SK-N-SH (cell line): ENCODE measurements around the gene BTBD7. TPM values are rescaled to one million over a fixed set of nuclear protein-coding genes. Genes with fewer than 3 reads are reported as not detected.

Experiments used
- CTCF ChIA-PET: fragments of 300-600, 350-600 bp; formaldehyde crosslinking; extraction: SDS; loops from one replicate; lab custom pipeline; 2021; lab: Yijun Ruan, JAX
- POLR2A ChIA-PET: fragments of 350-600 bp; sonication (Branson Sonifier 250); formaldehyde crosslinking; extraction: SDS; loops from one replicate; lab custom pipeline; 2020; ENCODE audit warnings: antibody characterized with exemption, inconsistent platforms; lab: Yijun Ruan, JAX
- DNase-seq: peaks from one replicate; pipeline ENCODE4 v3.0.0; 2012
- H2AFZ ChIP-seq: fragments of 200-600 bp; sonication (generic); 2 replicates; pipeline ENCODE4 v1.8.1; 2016; ENCODE audit warnings: antibody characterized with exemption, mild to moderate bottlenecking, low read depth
- H3F3A ChIP-seq: fragments of 200-600 bp; sonication (generic); replicated peaks from 2 replicates; pipeline ENCODE3; 2016; ENCODE audit warnings: antibody characterized with exemption, mild to moderate bottlenecking; ENCODE audit not compliant: insufficient read depth
- H3K27ac ChIP-seq, 2 experiments: fragments of 200-500 bp in 1 of 2; fragments of 200-600 bp in 1 of 2; sonication (Bioruptor generic) in 1 of 2; sonication (generic), shearing (Covaris generic) in 1 of 2; 2 replicates each; pipeline versions ENCODE4 v1.5.1 to v1.6.1; 2014 to 2016; ENCODE audit warnings: low read depth in 2 of 2, inconsistent platforms in 1 of 2, low read length in 1 of 2, mild to moderate bottlenecking in 1 of 2, mixed read lengths in 1 of 2
- H3K27me3 ChIP-seq: fragments of 200-600 bp; sonication (generic), shearing (Covaris generic); 2 replicates; pipeline ENCODE4 v1.6.1; 2016; ENCODE audit warnings: mixed run types; ENCODE audit not compliant: insufficient read depth
- H3K36me3 ChIP-seq, 2 experiments: fragments of 200-500 bp in 1 of 2; fragments of 200-600 bp in 1 of 2; sonication (Bioruptor generic) in 1 of 2; sonication (generic) in 1 of 2; replicated peaks in 1 of 2; 2 replicates each; pipeline versions ENCODE3 to v1.5.1; 2014 to 2016; ENCODE audit warnings: low read length in 1 of 2, mild to moderate bottlenecking in 1 of 2; ENCODE audit not compliant: insufficient read depth in 2 of 2, control insufficient read depth in 1 of 2
- H3K4me1 ChIP-seq, 2 experiments: fragments of 200-500 bp in 1 of 2; fragments of 200-600 bp in 1 of 2; sonication (Bioruptor generic) in 1 of 2; sonication (generic), shearing (Covaris generic) in 1 of 2; 2 replicates each; pipeline versions ENCODE4 v1.5.1 to v1.6.1; 2014 to 2016; ENCODE audit warnings: low read depth in 1 of 2, low read length in 1 of 2, mixed run types in 1 of 2; ENCODE audit not compliant: insufficient read depth in 2 of 2, control insufficient read depth in 1 of 2
- H3K4me2 ChIP-seq: fragments of 200-600 bp; sonication (generic), shearing (Covaris generic); 2 replicates; pipeline ENCODE4 v1.6.1; 2017; ENCODE audit warnings: mixed run types
- H3K4me3 ChIP-seq, 2 experiments: fragments of 200-500 bp in 1 of 2; fragments of 200-600 bp in 1 of 2; sonication (Bioruptor generic) in 1 of 2; sonication (generic), shearing (Covaris generic) in 1 of 2; 2 replicates each; pipeline versions ENCODE4 v1.5.1 to v1.8.1; 2014 to 2016; ENCODE audit warnings: low read depth in 2 of 2, inconsistent platforms in 1 of 2, low read length in 1 of 2, mild to moderate bottlenecking in 1 of 2, mixed read lengths in 1 of 2, moderate library complexity in 1 of 2
- H3K79me2 ChIP-seq: fragments of 200-600 bp; sonication (generic); 2 replicates; pipeline ENCODE4 v1.8.1; 2017; ENCODE audit warnings: mild to moderate bottlenecking; ENCODE audit not compliant: insufficient read depth
- H3K9ac ChIP-seq: fragments of 200-600 bp; sonication (generic); 2 replicates; pipeline ENCODE4 v1.6.1; 2017; ENCODE audit warnings: mixed run types
- H3K9me2 ChIP-seq: fragments of 200-600 bp; sonication (generic); 2 replicates; pipeline ENCODE4 v1.6.1; 2017; ENCODE audit warnings: mixed run types
- H3K9me3 ChIP-seq: fragments of 200-600 bp; sonication (generic); 2 replicates; pipeline ENCODE4 v1.6.1; 2017; ENCODE audit warnings: mixed run types, mild to moderate bottlenecking, moderate library complexity
- H4K20me1 ChIP-seq: fragments of 200-600 bp; sonication (generic); 2 replicates; pipeline ENCODE4 v1.6.1; 2017; ENCODE audit warnings: mild to moderate bottlenecking, mixed run types; ENCODE audit not compliant: insufficient read depth
- EP300 ChIP-seq, 2 experiments: IDR thresholded peaks; 2 replicates each; pipeline versions ENCODE4 v1.4.0 to v1.6.1; 2012; ENCODE audit warnings: borderline replicate concordance in 1 of 2, low read depth in 1 of 2, low read length in 1 of 2
- EZH2phosphoT487 ChIP-seq: fragments of 200-600 bp; sonication (generic); IDR thresholded peaks from 2 replicates; pipeline ENCODE4 v1.6.1; 2017; ENCODE audit warnings: low read depth, mixed run types, mild to moderate bottlenecking, antibody characterized with exemption, moderate library complexity, borderline replicate concordance
- FOXJ3 ChIP-seq: sonication (generic); formaldehyde crosslinking; IDR thresholded peaks from 2 replicates; pipeline ENCODE4 v1.5.1; 2020; ENCODE audit warnings: mild to moderate bottlenecking, missing genetic modification reagents
- GABPA ChIP-seq: IDR thresholded peaks from 2 replicates; pipeline ENCODE4 v1.4.0; 2012; ENCODE audit warnings: low read depth, mild to moderate bottlenecking
- GATA2 ChIP-seq: sonication (generic); formaldehyde crosslinking; IDR thresholded peaks from 2 replicates; pipeline ENCODE4 v1.5.0; 2020; ENCODE audit warnings: mild to moderate bottlenecking, missing genetic modification reagents
- JUND ChIP-seq: IDR thresholded peaks from 2 replicates; pipeline ENCODE4 v1.4.0; 2012
- NFIC ChIP-seq: IDR thresholded peaks from 2 replicates; pipeline ENCODE4 v1.4.0; 2012; ENCODE audit warnings: borderline replicate concordance
- NRF1 ChIP-seq: IDR thresholded peaks from 2 replicates; pipeline ENCODE4 v1.6.1; 2012; ENCODE audit warnings: low read depth, mild to moderate bottlenecking, low read length
- PBX3 ChIP-seq: IDR thresholded peaks from 2 replicates; pipeline ENCODE4; 2012
- POLR2AphosphoS5 ChIP-seq: IDR thresholded peaks from 2 replicates; pipeline ENCODE4 v1.6.1; 2012; ENCODE audit warnings: low read depth, low read length
- RFX5 ChIP-seq: IDR thresholded peaks from 2 replicates; pipeline ENCODE4 v1.6.1; 2012; ENCODE audit warnings: mild to moderate bottlenecking, improper control_type of control experiment, low read length
- RXRA ChIP-seq: IDR thresholded peaks from 2 replicates; pipeline ENCODE4 v1.4.0; 2012; ENCODE audit warnings: low read depth, mild to moderate bottlenecking, borderline replicate concordance
- SIN3A ChIP-seq: IDR thresholded peaks from 2 replicates; pipeline ENCODE4 v1.6.1; 2012; ENCODE audit warnings: low read depth, mild to moderate bottlenecking, low read length, moderate library complexity, borderline replicate concordance
- SMC3 ChIP-seq: IDR thresholded peaks from 2 replicates; pipeline ENCODE4 v1.6.1; 2012; ENCODE audit warnings: low read depth, low read length, improper control_type of control experiment
- TAF1 ChIP-seq: IDR thresholded peaks from 2 replicates; pipeline ENCODE4 v1.6.1; 2012; ENCODE audit warnings: low read depth, mild to moderate bottlenecking, low read length, moderate library complexity, borderline replicate concordance
- TCF12 ChIP-seq: IDR thresholded peaks from 2 replicates; pipeline ENCODE4 v1.4.0; 2012
- TEAD4 ChIP-seq: IDR thresholded peaks from 2 replicates; pipeline ENCODE4 v1.4.0; 2012; ENCODE audit warnings: mild to moderate bottlenecking, borderline replicate concordance; ENCODE audit not compliant: insufficient read depth
- USF2 ChIP-seq: fragments of 150-350 bp; IDR thresholded peaks from 2 replicates; pipeline ENCODE4 v1.6.1; 2017; ENCODE audit warnings: antibody characterized with exemption, low read length, low read depth, borderline replicate concordance
- ZBTB33 ChIP-seq: IDR thresholded peaks from 2 replicates; pipeline ENCODE4 v1.4.0; 2012; ENCODE audit warnings: low read depth, borderline replicate concordance
- WGBS: methylation state at CpG from one replicate; pipeline ENCODE4 v1.1.6; 2017; ENCODE audit warnings: low lambda C conversion rate; 5-methylcytosine and 5-hydroxymethylcytosine counted together
- polyA plus RNA-seq, 3 experiments: library from polyadenylated mRNA; depleted of rRNA; stranded (reverse); fragments of >200 nt; gene quantifications; 2 replicates each; pipeline ENCODE4 v1.2.3, GENCODE V29; 2012

BTBD7 gene
- polyA plus RNA-seq, 1 of the 3 experiments (the other 2 are of a cell fraction), result 8.6 TPM

- no peak for TF ChIP-seq EZH2phosphoT487
- TF ChIP-seq, all 33 proteins: peak for 0
These were observed 63.3 kb downstream of the BTBD7 start (continued) for GRCh38 chr14:93269341-93270068.

GRCh38 chr14:93268406-93268805, 64.4 kb downstream of the BTBD7 start:
- peaks cover 66% of the 10 kb centered on the region for H3K79me2 ChIP-seq
- peaks cover 3 to 6% of the 10 kb centered on the region in 2 experiments for H3K36me3 ChIP-seq
- no peaks in the 10 kb centered on the region for H3K9me3 ChIP-seq
- ChIA-PET POLR2A (interaction anchor here (0.6 kb wide), 1 partner anchor 83 kb away, joined by 3 read pairs; the partner anchor contains the start of gene LYSET), CTCF (interaction anchor here (1.6 kb wide), 1 partner anchor 30 kb away, joined by 3 read pairs; no protein-coding TSS in a partner anchor)
- 0 out of 2 replicates have a peak, but pooled peaks cover 12% of the 10 kb centered on the region for H4K20me1 ChIP-seq
- no peak overlapping the region for H2AFZ ChIP-seq
- H3F3A ChIP-seq, result no peaks in the 10 kb centered on the region
- TF ChIP-seq POLR2AphosphoS5, result no peak
- no peak for TF ChIP-seq EP300 (IDR thresholded peaks at IDR 0.05; ENCODE audit: borderline replicate concordance in 1 of 2, low read depth in 1 of 2, low read length in 1 of 2)
- no peak for TF ChIP-seq JUND
- TF ChIP-seq ZBTB33, result no peak
- no peak for TF ChIP-seq GATA2 (CRISPR knock-in tag)
- no peak for TF ChIP-seq PBX3
- no peak for TF ChIP-seq EZH2phosphoT487
- TF ChIP-seq USF2, result no peak
- no peak for TF ChIP-seq NFIC
- no peak for TF ChIP-seq FOXJ3
- TF ChIP-seq RXRA, result no peak
- TF ChIP-seq SIN3A, result no peak
- no peak for TF ChIP-seq TEAD4
- TF ChIP-seq TAF1, result no peak
- no peak for TF ChIP-seq NRF1
- TF ChIP-seq SMC3, result no peak
- TF ChIP-seq RFX5, result no peak
- TF ChIP-seq TCF12, result no peak
- no peak for TF ChIP-seq GABPA
- H3K4me1 ChIP-seq, result peaks cover under 1 to 10% of the 10 kb centered on the region in 2 experiments; a peak in 1 of 4 replicates
- H3K27ac ChIP-seq, result no peak overlapping the region
- no peak overlapping the region for H3K4me2 ChIP-seq
- no peak overlapping the region for H3K9ac ChIP-seq
- H3K27me3 ChIP-seq, result no peaks in the 10 kb centered on the region
- DNase-seq, result no peak
- H3K4me3 ChIP-seq, result no peak overlapping the region
- H3K9me2 ChIP-seq, result no peaks in the 10 kb centered on the region
- 100% methylated on average over 1 of the region's 1 CpG for WGBS
